Measurements from ENCODE around the gene METTL15.

DNA sequence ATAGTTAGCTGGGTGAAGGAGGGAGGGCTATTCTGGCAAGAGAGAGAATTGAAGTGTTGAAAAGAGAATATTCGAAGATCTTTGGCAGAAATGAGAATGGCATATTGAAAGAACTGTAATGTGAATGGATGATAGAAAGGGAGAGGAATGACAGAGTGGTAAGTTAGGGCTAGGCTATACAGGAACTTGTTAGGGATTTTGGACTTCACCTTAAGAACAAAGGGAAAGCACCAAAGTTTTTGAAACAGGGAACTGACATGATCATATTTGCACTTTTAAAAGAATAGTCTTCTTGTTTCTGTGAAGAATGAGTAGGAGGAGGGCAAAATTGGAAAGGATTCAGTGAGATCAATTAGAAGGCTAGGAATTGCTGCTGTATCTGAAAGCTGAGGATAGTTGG, 119.3 kb downstream of the METTL15 start:
- TF ChIP-seq, protein P1, sequence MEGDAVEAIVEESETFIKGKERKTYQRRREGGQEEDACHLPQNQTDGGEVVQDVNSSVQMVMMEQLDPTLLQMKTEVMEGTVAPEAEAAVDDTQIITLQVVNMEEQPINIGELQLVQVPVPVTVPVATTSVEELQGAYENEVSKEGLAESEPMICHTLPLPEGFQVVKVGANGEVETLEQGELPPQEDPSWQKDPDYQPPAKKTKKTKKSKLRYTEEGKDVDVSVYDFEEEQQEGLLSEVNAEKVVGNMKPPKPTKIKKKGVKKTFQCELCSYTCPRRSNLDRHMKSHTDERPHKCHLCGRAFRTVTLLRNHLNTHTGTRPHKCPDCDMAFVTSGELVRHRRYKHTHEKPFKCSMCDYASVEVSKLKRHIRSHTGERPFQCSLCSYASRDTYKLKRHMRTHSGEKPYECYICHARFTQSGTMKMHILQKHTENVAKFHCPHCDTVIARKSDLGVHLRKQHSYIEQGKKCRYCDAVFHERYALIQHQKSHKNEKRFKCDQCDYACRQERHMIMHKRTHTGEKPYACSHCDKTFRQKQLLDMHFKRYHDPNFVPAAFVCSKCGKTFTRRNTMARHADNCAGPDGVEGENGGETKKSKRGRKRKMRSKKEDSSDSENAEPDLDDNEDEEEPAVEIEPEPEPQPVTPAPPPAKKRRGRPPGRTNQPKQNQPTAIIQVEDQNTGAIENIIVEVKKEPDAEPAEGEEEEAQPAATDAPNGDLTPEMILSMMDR (conservative IDR thresholded peaks at IDR 0.05; ENCODE audit: low read depth, low read length): no peak
- no peak for TF ChIP-seq EZH2 (IDR thresholded peaks at IDR 0.05; ENCODE audit: low read length, unreplicated experiment)
- TF ChIP-seq EZH2phosphoT487 (IDR thresholded peaks at IDR 0.05; ENCODE audit: borderline replicate concordance, low read length): no peak
